Measurements from ENCODE around the gene TMEM141.

Gene TMEM141

GRCh38 chr9:136820971-136821825 is 30.1 kb downstream of the TMEM141 start:
- TF ChIP-seq CTCF (IDR thresholded peaks at IDR 0.05; ENCODE audit: extremely low read depth, insufficient read depth, missing control alignments): no peak
- in situ Hi-C loops (cut with MboI; ENCODE audit: low pct_unique_long_range_greater_than_20kb, low sequenced_read_pairs, unreplicated experiment): no loop called here
- no peak for DNase-seq (ENCODE audit: low spot score)

GRCh38 chr9:136821826-136822544 is 30.8 kb downstream of the TMEM141 start:
- in situ Hi-C loops (cut with MboI; ENCODE audit: low pct_unique_long_range_greater_than_20kb, low sequenced_read_pairs, unreplicated experiment): no loop called here
- DNase-seq (ENCODE audit: low spot score): no peak
- no peak for TF ChIP-seq CTCF (IDR thresholded peaks at IDR 0.05; ENCODE audit: extremely low read depth, insufficient read depth, missing control alignments)

- no peak for DNase-seq (ENCODE audit: low spot score)
- in situ Hi-C loops (cut with MboI; ENCODE audit: low pct_unique_long_range_greater_than_20kb, low sequenced_read_pairs, unreplicated experiment): no loop called here
- no peak for TF ChIP-seq CTCF (IDR thresholded peaks at IDR 0.05; ENCODE audit: extremely low read depth, insufficient read depth, missing control alignments)
These were observed 32.2 kb downstream of the TMEM141 start for GRCh38 chr9:136823136-136824046.

- in situ Hi-C loops (cut with MboI; ENCODE audit: low pct_unique_long_range_greater_than_20kb, low sequenced_read_pairs, unreplicated experiment): no loop called here
- DNase-seq (ENCODE audit: low spot score): no peak
- TF ChIP-seq CTCF (IDR thresholded peaks at IDR 0.05; ENCODE audit: extremely low read depth, insufficient read depth, missing control alignments): no peak
These were observed 33.5 kb downstream of the TMEM141 start for GRCh38 chr9:136824496-136825225.

- TF ChIP-seq CTCF (IDR thresholded peaks at IDR 0.05; ENCODE audit: extremely low read depth, insufficient read depth, missing control alignments): no peak
- DNase-seq (ENCODE audit: low spot score): no peak
- in situ Hi-C loops (cut with MboI; ENCODE audit: low pct_unique_long_range_greater_than_20kb, low sequenced_read_pairs, unreplicated experiment): no loop called here
These were observed 34.4 kb downstream of the TMEM141 start for GRCh38 chr9:136825295-136826187.
